ENCODE data around the gene C2orf49. TPM values are rescaled to one million over a fixed set of nuclear protein-coding genes. Genes with fewer than 3 reads are reported as not detected.
A peak's percentile ranks its signal among the peaks of the same experiment; 100 is the strongest.

Gene C2orf49
- total and polyA plus RNA-seq, 9 of the 15 experiments (the other 6 are each of a cell fraction or from before 2014, with no cell fraction given), result 17.9 to 38.2 (median 25.6) TPM

- TF ChIP-seq ID3 (CRISPR knock-in tag; IDR thresholded peaks at IDR 0.05) (no peak), ID3 (tag; IDR thresholded peaks at IDR 0.05) (0 out of 2 replicates have a peak, but pooled peaks have one; percentile 39), SRF (CRISPR knock-in tag; IDR thresholded peaks at IDR 0.05) (no peak), MBD1 (CRISPR knock-in tag; IDR thresholded peaks at IDR 0.05) (0 out of 2 replicates have a peak, but pooled peaks have one; percentile 48)
Observed at GRCh38 chr2:105369777-105370690, 32.7 kb downstream of the C2orf49 start (continued).

- Histone ChIP-seq H3K79me2 (ENCODE audit: control insufficient read depth, insufficient read depth, low read length) (no peaks in the 10 kb centered on the region), H3K27me3 (ENCODE audit: control insufficient read depth in 2 of 2, insufficient read depth in 2 of 2, low read length in 2 of 2) (no peaks in the 10 kb centered on the region), H3K27ac (ENCODE audit: extremely low read depth, low read depth, low read length) (no peak overlapping the region), H4K20me1 (replicated peaks; ENCODE audit: control insufficient read depth, insufficient read depth, low read length) (no peaks in the 10 kb centered on the region), H3K9me1 (ENCODE audit: control insufficient read depth, insufficient read depth, low read length) (no peaks in the 10 kb centered on the region), H3K36me3 (ENCODE audit: control insufficient read depth, insufficient read depth, low read length) (peaks cover 65% of the 10 kb centered on the region; the same call in 2 of the 3 replicates), H3K4me3 (no peak overlapping the region), H3K4me2 (ENCODE audit: insufficient read depth, low read length) (no peak overlapping the region), H3K4me1 (replicated peaks in 1 of 2; ENCODE audit: control insufficient read depth in 2 of 2, insufficient read depth in 2 of 2, low read length in 2 of 2) (peaks cover 0 to 4% of the 10 kb centered on the region in 2 experiments; a peak in 2 of 5 replicates), H2AFZ (ENCODE audit: low read depth, low read length) (no peak overlapping the region), H3K9me3 (replicated peaks; ENCODE audit: control insufficient read depth, insufficient read depth, low read depth, low read length) (no peaks in the 10 kb centered on the region), H3K9ac (ENCODE audit: insufficient read depth in 1 of 2, low read depth in 2 of 2, low read length in 2 of 2) (no peak overlapping the region)
- DNase-seq (ENCODE audit: extremely low read depth in 1 of 4, low spot score in 3 of 4), result no peak
- ChIA-PET CTCF (ENCODE audit: low intra/inter-chr PET ratio) (interaction anchor here (2.5 to 4.1 kb wide), 2 partner anchors 149 to 175 kb away, joined by 11 to 117 read pairs; no protein-coding TSS in a partner anchor), POLR2A (no interaction called here)
- in situ Hi-C loops (cut with MboI), result loop anchor here (5.0 kb wide), 1 partner anchor 151 kb away; no protein-coding TSS in a partner anchor
- ATAC-seq, result no peak
- no peak for FAIRE-seq
- intact Hi-C loops (cut with micrococcal nuclease), result loop anchor here (5.0 kb wide), 1 partner anchor 81 kb away; no protein-coding TSS in a partner anchor
- WGBS (ENCODE audit: insufficient coverage, low coverage, missing lambda C conversion rate), result 85% methylated on average over 10 of the region's 10 CpGs
- no TSS peak for BruUV-seq (replicated peaks)
- TF ChIP-seq C11orf30 (IDR thresholded peaks at IDR 0.05; ENCODE audit: low read depth), result no peak
- no peak for TF ChIP-seq TFAP4 (CRISPR knock-in tag; IDR thresholded peaks at IDR 0.05; ENCODE audit: borderline replicate concordance)
- no peak for TF ChIP-seq RB1 (IDR thresholded peaks at IDR 0.05; ENCODE audit: low read depth)
- no peak for TF ChIP-seq ZNF133 (CRISPR knock-in tag; IDR thresholded peaks at IDR 0.05)
- no peak for TF ChIP-seq ZNF239 (CRISPR knock-in tag; IDR thresholded peaks at IDR 0.05)
- no peak for TF ChIP-seq PHF20 (IDR thresholded peaks at IDR 0.05; ENCODE audit: partially characterized antibody)
- TF ChIP-seq ZNF23 (CRISPR knock-in tag; IDR thresholded peaks at IDR 0.05), result no peak
Observed at GRCh38 chr2:105371156-105371555, 33.8 kb downstream of the C2orf49 start.

Data from K562 (cell line).